CD4-positive, alpha-beta T cell (primary cell): Measurements from ENCODE around the gene ADARB2. TPM values are rescaled to one million over a fixed set of nuclear protein-coding genes. Genes with fewer than 3 reads are reported as not detected.
A peak's percentile ranks its signal among the peaks of the same experiment; 100 is the strongest.

Source experiments
- ATAC-seq: fragments of 200-7000 bp; cut with Tn5 transposase; one replicate; pipeline ENCODE4 v1.10.0; 2022; ENCODE audit warnings: mild to moderate bottlenecking; ENCODE audit not compliant: poor library complexity
- CTCF ChIA-PET: fragments of 350-600 bp; sonication (Branson Sonifier 250); formaldehyde crosslinking; loops from one replicate; lab custom pipeline; 2021; ENCODE audit warnings: antibody characterized with exemption, inconsistent platforms; lab: Charles Lee
- POLR2A ChIA-PET: fragments of 350-600 bp; sonication (Branson Sonifier 250); formaldehyde crosslinking; loops from one replicate; lab custom pipeline; 2021; ENCODE audit warnings: antibody characterized with exemption, inconsistent platforms; lab: Charles Lee
- DNase-seq, 14 experiments: peaks; one replicate each; pipeline ENCODE4 v3.0.0-alpha.2; 2013 to 2020; ENCODE audit warnings: mixed read lengths in 2 of 14
- H3K27ac ChIP-seq, 2 donors: one replicate each; pipeline versions ENCODE4 v1.5.1 to v1.7.0; 2013; ENCODE audit warnings: low read length in 2 of 2, low read depth in 1 of 2, mild to moderate bottlenecking in 1 of 2
- H3K27me3 ChIP-seq, 2 experiments: 1 replicate in 1 of 2; 2 replicates in 1 of 2; pipeline versions ENCODE4 v1.6.1 to v1.7.0; 2013; ENCODE audit warnings: low read length in 2 of 2, control low read depth in 1 of 2, mild to moderate bottlenecking in 1 of 2, moderate library complexity in 1 of 2; ENCODE audit not compliant: insufficient read depth in 2 of 2, control insufficient read depth in 1 of 2
- H3K36me3 ChIP-seq: one replicate; pipeline ENCODE4 v1.6.1; 2013; ENCODE audit warnings: low read length, control low read depth; ENCODE audit not compliant: insufficient read depth
- H3K4me1 ChIP-seq: one replicate; pipeline ENCODE4 v1.6.1; 2013; ENCODE audit warnings: low read length, control low read depth; ENCODE audit not compliant: insufficient read depth
- H3K4me3 ChIP-seq: one replicate; pipeline ENCODE4 v1.5.1; 2013; ENCODE audit warnings: mild to moderate bottlenecking, low read length, moderate library complexity
- H3K9me3 ChIP-seq, 2 experiments: 1 replicate in 1 of 2; 2 replicates in 1 of 2; pipeline versions ENCODE4 v1.6.1 to v1.7.0; 2013; ENCODE audit warnings: low read length in 2 of 2, mild to moderate bottlenecking in 2 of 2, control low read depth in 1 of 2, moderate library complexity in 1 of 2; ENCODE audit not compliant: control insufficient read depth in 1 of 2, insufficient read depth in 1 of 2
- H3K27ac Mint-ChIP-seq: one replicate; pipeline ENCODE4 v1.8.0; 2020; ENCODE audit warnings: mixed read lengths
- H3K27me3 Mint-ChIP-seq: one replicate; pipeline ENCODE4 v1.8.0; 2021; ENCODE audit warnings: mixed read lengths
- H3K36me3 Mint-ChIP-seq: one replicate; pipeline ENCODE4 v1.8.0; 2021; ENCODE audit warnings: low read depth, mixed read lengths
- H3K4me1 Mint-ChIP-seq: one replicate; pipeline ENCODE4 v1.8.0; 2021; ENCODE audit warnings: low read depth, mixed read lengths
- H3K4me3 Mint-ChIP-seq: one replicate; pipeline ENCODE4 v1.8.0; 2020; ENCODE audit warnings: mild to moderate bottlenecking, mixed read lengths
- H3K9me3 Mint-ChIP-seq: one replicate; pipeline ENCODE4 v1.8.0; 2020; ENCODE audit warnings: mixed read lengths
- intact Hi-C, 2 experiments: fragments of 100-400 bp; cut with DNase I in 1 of 2; cut with micrococcal nuclease in 1 of 2; formaldehyde crosslinking; loops; one replicate each; pipeline versions ENCODE4 v1.15.1 to v1.9.0; 2023 to 2025; cut with DNase I, micrococcal nuclease
- total RNA-seq, 174 experiments: library from RNA in 2 of 174; stranded (reverse) in 2 of 174; gene quantifications; one replicate each; pipeline ENCODE4 v1.2.3 and lab custom pipeline; 2021 to 2026
- TF ChIP-seq, protein P1 (sequence below): fragments of 200-600 bp; IDR thresholded peaks from one replicate; pipeline ENCODE4 v1.8.0; 2022; ENCODE audit warnings: antibody characterized with exemption, mild to moderate bottlenecking

The ADARB2 gene
- total RNA-seq, 2 experiments from 2014 or later, result 0.14 TPM; not detected in 1

DNA sequence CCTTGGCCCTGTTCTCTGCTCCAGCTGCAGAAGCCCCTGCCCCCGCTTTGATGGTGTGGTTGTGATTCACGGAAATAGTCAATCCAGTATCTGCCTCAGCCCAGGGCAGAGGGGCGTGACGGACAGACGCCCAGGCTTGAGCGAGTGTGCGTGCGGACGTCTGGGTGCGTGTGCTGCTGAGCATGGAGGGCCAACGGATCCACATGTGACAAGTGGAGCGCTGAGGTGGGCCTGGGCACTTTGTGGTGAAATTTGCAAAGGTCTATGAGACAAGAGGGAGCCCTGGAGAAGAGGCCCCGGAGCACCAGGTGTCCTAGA is 586.7 kb downstream of the ADARB2 start:
- POLR2A ChIA-PET, result no interaction called here
- DNase-seq, result no peak

DNA sequence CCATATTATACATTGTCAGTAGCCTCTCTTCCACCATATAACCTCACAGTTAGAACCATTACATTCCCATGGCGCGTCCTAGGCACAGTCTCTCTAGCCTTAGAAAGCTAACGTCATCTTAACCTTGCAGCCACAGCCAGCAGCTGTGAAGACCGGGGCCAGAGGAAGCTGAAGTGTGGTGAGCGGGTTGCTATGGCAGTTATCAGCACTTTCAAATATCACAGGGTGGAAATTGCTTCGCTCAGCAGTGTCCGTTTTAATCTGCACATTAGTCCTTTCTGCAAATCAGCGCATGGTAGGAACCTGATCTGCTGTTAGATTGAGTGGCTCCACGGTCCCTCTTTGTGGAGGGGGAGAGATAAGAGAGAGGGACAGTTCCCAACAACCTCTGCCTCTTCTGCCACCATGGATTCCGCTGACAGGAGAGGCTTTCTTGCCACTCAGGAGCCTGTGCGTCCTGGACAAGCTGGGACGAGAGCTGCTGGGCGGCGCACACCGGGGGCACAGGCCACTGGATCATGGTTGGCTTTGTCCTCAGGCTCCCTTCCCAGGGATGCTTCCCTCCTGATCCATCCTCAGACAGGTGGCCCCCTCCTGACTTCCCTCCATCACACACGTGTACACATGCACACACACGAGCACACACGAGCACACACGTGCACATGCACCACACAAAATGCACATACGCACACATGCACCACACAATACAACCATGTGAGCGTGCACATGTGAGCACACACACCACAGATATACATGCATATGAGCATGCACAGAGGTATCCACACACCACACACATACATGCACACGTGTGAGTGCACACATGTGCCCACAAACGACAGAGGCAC is 587.3 kb downstream of the ADARB2 start:
- H3K27me3 Mint-ChIP-seq, result no peaks in the 10 kb centered on the region
- H3K36me3 ChIP-seq, result no peaks in the 10 kb centered on the region
- no peak overlapping the region for H3K27ac ChIP-seq
- H3K9me3 Mint-ChIP-seq, result peaks cover 6% of the 10 kb centered on the region
- H3K4me1 ChIP-seq, result peaks cover 6% of the 10 kb centered on the region
- H3K36me3 Mint-ChIP-seq, result no peaks in the 10 kb centered on the region
- intact Hi-C loops, result no loop called here
- POLR2A ChIA-PET, result no interaction called here
- peaks cover 5% of the 10 kb centered on the region for H3K4me1 Mint-ChIP-seq
- no peak for ATAC-seq
- no peak overlapping the region for H3K4me3 Mint-ChIP-seq
- peaks cover 7 to 13% of the 10 kb centered on the region in 2 experiments for H3K9me3 ChIP-seq
- peak in 3 of 14 experiments; percentile 7 to 68 (median 11) for DNase-seq
- no peak overlapping the region for H3K27ac Mint-ChIP-seq
- CTCF ChIA-PET, result no interaction called here
- TF ChIP-seq, protein P1, sequence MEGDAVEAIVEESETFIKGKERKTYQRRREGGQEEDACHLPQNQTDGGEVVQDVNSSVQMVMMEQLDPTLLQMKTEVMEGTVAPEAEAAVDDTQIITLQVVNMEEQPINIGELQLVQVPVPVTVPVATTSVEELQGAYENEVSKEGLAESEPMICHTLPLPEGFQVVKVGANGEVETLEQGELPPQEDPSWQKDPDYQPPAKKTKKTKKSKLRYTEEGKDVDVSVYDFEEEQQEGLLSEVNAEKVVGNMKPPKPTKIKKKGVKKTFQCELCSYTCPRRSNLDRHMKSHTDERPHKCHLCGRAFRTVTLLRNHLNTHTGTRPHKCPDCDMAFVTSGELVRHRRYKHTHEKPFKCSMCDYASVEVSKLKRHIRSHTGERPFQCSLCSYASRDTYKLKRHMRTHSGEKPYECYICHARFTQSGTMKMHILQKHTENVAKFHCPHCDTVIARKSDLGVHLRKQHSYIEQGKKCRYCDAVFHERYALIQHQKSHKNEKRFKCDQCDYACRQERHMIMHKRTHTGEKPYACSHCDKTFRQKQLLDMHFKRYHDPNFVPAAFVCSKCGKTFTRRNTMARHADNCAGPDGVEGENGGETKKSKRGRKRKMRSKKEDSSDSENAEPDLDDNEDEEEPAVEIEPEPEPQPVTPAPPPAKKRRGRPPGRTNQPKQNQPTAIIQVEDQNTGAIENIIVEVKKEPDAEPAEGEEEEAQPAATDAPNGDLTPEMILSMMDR, result no peak
- H3K27me3 ChIP-seq, result peaks cover 0 to 2% of the 10 kb centered on the region in 2 experiments
- no peak overlapping the region for H3K4me3 ChIP-seq

More for the DNA sequence above, 586.7 kb downstream of the ADARB2 start:
- Histone ChIP-seq H3K4me1 (peaks cover 6% of the 10 kb centered on the region), H3K9me3 (peaks cover 7 to 13% of the 10 kb centered on the region in 2 experiments), H3K27me3 (peaks cover 0 to 2% of the 10 kb centered on the region in 2 experiments), H3K27ac (no peak overlapping the region), H3K36me3 (no peaks in the 10 kb centered on the region), H3K4me3 (no peak overlapping the region)
- CTCF ChIA-PET, result no interaction called here
- Mint-ChIP-seq H3K27ac (no peak overlapping the region), H3K4me3 (no peak overlapping the region), H3K36me3 (no peaks in the 10 kb centered on the region), H3K9me3 (peaks cover 6% of the 10 kb centered on the region), H3K27me3 (no peaks in the 10 kb centered on the region), H3K4me1 (peaks cover 5% of the 10 kb centered on the region)
- intact Hi-C loops, result no loop called here
- TF ChIP-seq, protein P1, result no peak
- ATAC-seq, result no peak

DNA sequence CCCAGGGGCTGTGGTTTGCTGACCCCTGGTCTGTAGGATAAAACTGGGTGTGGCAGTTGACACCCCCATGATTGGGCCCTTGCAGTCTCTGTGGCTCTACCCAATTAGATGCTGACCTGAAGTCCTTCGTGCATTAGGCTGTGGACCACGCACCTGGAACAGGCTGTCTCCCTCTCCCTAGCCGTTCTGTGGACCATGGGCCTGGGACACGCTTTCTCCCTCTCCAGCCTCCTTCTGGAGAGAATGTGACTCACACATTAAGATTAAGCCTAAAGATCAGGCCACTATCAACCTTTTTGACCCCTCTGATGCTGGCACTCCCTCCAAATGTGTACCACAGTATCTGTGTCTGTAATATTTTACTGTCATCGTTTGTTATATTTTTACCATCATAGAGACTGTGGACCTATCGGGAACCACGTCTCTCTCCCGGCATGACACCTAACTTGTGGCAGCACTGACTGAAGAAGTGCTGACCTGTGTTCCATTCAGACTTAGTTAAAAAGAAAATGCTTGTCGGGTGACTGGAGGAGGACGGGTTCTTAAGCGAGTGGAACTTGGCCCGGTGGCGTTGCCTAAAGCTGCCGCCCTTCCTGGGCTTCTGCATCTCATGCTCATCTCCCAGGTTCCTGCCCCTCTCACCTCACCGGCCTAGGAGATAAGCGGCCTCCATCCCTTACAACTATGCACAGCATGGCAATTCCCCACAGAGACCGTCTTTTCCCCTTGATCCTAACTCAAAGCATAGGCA is 588.3 kb downstream of the ADARB2 start:
- no peak for DNase-seq
- ChIA-PET CTCF (no interaction called here), POLR2A (no interaction called here)
- peaks cover 6% of the 10 kb centered on the region for H3K9me3 Mint-ChIP-seq
- Histone ChIP-seq H3K9me3 (peaks cover 7 to 13% of the 10 kb centered on the region in 2 experiments), H3K4me3 (no peak overlapping the region), H3K27me3 (peaks cover 0 to 2% of the 10 kb centered on the region in 2 experiments), H3K36me3 (no peaks in the 10 kb centered on the region), H3K27ac (no peak overlapping the region), H3K4me1 (peaks cover 6% of the 10 kb centered on the region)
- no peak for ATAC-seq
- peaks cover 6% of the 10 kb centered on the region for H3K27me3 Mint-ChIP-seq
- intact Hi-C loops, result no loop called here
- H3K4me3 Mint-ChIP-seq, result no peak overlapping the region
- TF ChIP-seq, protein P1, result no peak
- peaks cover 5% of the 10 kb centered on the region for H3K4me1 Mint-ChIP-seq
- H3K27ac Mint-ChIP-seq, result no peak overlapping the region
- H3K36me3 Mint-ChIP-seq, result no peaks in the 10 kb centered on the region
